Parietal lobe (tissue), 2 donors: ENCODE data around the gene RITA1. TPM values are rescaled to one million over a fixed set of nuclear protein-coding genes. Genes with fewer than 3 reads are reported as not detected.

Source experiments
- small RNA-seq: library from RNA; depleted of rRNA; stranded (forward); fragments of <200 nt; gene quantifications from one replicate; pipeline ENCODE3, GENCODE V24; 2014; ENCODE audit warnings: low replicate concordance
- total RNA-seq: library from RNA; depleted of rRNA; stranded (reverse); fragments of >200 nt; gene quantifications from one replicate; pipeline ENCODE4 v1.2.3, GENCODE V29; 2014

The RITA1 gene, protein sequence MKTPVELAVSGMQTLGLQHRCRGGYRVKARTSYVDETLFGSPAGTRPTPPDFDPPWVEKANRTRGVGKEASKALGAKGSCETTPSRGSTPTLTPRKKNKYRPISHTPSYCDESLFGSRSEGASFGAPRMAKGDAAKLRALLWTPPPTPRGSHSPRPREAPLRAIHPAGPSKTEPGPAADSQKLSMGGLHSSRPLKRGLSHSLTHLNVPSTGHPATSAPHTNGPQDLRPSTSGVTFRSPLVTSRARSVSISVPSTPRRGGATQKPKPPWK
- 8.5 TPM for total RNA-seq

DNA sequence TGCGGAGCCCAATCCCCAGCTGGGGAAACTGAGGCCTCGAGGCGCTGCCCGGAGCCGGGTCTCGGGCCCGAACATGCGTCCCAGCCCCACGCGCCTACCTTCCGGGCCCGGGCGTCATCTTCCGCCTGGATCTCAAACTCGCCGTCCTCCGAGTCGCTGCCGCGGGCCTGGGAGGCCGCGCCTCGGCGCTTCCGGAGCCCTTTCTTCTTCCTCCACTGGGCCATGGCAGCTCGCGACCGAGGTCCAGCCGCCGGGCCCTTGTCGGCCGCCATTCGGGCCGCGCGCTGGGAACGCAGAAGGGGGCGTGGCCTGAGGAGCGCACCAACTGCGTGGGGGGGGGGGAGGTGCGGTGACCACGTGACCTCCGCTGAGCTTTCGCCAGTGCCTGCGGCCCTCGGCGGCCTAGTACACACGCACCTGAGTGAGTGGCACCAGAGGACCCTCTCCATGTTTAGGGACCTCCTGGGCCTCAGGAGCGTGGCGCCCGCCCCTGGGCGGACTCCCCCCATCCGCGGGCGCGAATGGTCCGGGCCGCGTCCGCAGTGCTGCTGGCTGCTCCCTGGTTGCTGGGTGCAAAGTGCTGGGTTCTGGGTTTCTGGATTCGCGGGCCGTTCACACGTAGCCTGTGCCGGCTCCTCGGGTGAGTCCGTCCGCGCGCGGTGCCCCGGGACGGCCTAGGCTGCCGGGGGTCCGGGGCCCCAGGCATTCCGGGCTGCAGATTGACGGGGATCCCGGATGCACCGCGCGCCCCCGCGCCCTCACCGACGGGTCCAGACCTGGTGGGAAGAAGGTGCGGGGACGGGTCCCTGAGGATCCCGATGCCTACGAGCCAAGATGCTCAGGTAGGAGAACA, at the start of gene RITA1, which contains the start of gene DDX54:
Gene RITA1, plus strand, starts transcription at position 542 of the 853 bp plus-strand sequence. CDS start 1,026 bp downstream, outside the sequence.
Gene DDX54, minus strand, starts transcription at position 299 of the 853 bp plus-strand sequence. Its CDS starts 27 bp downstream, at position 272.

GRCh38 chr12:113149361-113150150, 36.0 kb upstream of the RITA1 start, which contains the start of gene CFAP73:
Gene CFAP73, plus strand, starts transcription at chr12:113149724. Its CDS starts 134 bp downstream, at chr12:113149858.

DNA sequence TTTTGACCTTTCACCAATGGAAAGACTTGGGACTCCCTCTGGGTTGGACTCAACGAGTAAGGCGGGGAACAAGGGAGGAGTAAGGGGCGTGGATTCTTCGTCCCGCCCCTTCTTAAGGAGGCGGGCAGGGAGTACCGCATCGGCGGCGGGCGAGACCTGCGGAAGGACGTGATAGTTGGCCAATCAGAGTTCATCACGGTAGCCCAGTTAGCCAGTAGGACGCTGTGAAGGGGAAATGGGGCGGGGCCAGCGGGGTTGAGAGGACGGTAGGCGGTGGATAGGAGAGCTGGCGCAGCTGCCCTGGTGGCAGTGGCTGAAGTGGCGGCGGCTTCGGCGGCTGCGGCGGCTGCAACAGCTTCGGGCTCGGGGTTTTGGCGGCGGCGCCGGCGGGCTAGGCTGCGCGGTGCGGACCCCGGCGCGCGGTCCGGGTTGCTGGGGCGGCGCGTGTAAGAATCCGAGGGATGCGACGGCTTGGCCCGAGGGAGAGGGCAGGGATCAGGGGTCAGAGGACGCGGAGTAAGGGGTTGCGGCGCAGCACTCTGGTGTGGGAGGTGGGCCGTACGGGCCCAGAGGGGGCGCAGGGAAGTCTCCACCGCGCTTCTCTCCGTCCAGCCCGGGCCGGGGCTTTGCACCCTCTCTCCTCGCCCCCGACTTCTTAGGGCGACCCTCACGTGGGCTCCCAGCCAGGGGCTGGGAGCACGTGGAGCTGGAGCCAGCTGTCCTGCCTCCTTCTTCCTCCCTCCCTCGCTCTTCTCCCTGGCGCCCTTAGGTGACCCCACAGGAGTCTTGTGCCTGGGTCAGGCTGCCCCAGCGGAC, 35.9 kb downstream of the RITA1 start, which contains the start of gene TPCN1:
Gene TPCN1, plus strand, starts transcription at position 284 of the 816 bp plus-strand sequence. CDS start 5,389 bp downstream, outside the sequence.

Small RNA genes within 50 kb of the gene (small RNA-seq; reads per million reads assigned to genes)
- gene MIR7106: not detected
- gene RF00019: not detected

Other genes starting within 250 kb of the RITA1 start
- 2.8 TPM for gene OAS3, start 247.2 kb upstream of the RITA1 start, total RNA-seq
- 2.5 TPM for gene OAS2, start 207.2 kb upstream of the RITA1 start, total RNA-seq
- gene DTX1, start 129.0 kb upstream of the RITA1 start, total RNA-seq: 37.2 TPM
- 2.8 TPM for gene RASAL1, start 50.0 kb upstream of the RITA1 start, total RNA-seq
- gene CFAP73, start 36.0 kb upstream of the RITA1 start, total RNA-seq: not detected
- 18.5 TPM for gene DDX54, start 243 bp upstream of the RITA1 start, total RNA-seq
- 8.5 TPM for gene TPCN1, start 35.7 kb downstream of the RITA1 start, total RNA-seq
- 5.6 TPM for gene SLC8B1, start 149.4 kb downstream of the RITA1 start, total RNA-seq
- 14.7 TPM for gene PLBD2, start 172.9 kb downstream of the RITA1 start, total RNA-seq
- gene SDS, start 218.2 kb downstream of the RITA1 start, total RNA-seq: not detected
- gene SDSL, start 236.7 kb downstream of the RITA1 start, total RNA-seq: 0.94 TPM